Measurements from ENCODE around the gene POLR3H. TPM values are rescaled to one million over a fixed set of nuclear protein-coding genes. Genes with fewer than 3 reads are reported as not detected.

Gene POLR3H
- total and polyA plus RNA-seq, 2 donors (not counting 1 experiment from before 2014, with no cell fraction given): 12.4 to 32.1 TPM

- H3K4me1 Mint-ChIP-seq: peaks cover 23% of the 10 kb centered on the region
- no peaks in the 10 kb centered on the region for H3K9me3 Mint-ChIP-seq (ENCODE audit: insufficient read depth)
- WGBS (ENCODE audit: insufficient coverage): 97% methylated on average over 8 of the region's 8 CpGs
- H3K27ac ChIP-seq (ENCODE audit: low read length in 2 of 2): no peak overlapping the region
- ATAC-seq (ENCODE audit: low read depth): no peak
- H4K20me1 ChIP-seq (ENCODE audit: control insufficient read depth, insufficient read depth, low read length, poor library complexity, severe bottlenecking): peaks cover 11% of the 10 kb centered on the region
- TF ChIP-seq CTCF (IDR thresholded peaks at IDR 0.05) (no peak), EZH2 (IDR thresholded peaks at IDR 0.05; ENCODE audit: borderline replicate concordance, insufficient read depth, low read depth, low read length, poor library complexity, severe bottlenecking) (no peak)
- H3K27me3 ChIP-seq (replicated peaks in 1 of 4; ENCODE audit: control extremely low read depth in 1 of 4, control insufficient read depth in 3 of 4, insufficient read depth in 4 of 4, low read length in 3 of 4): no peaks in the 10 kb centered on the region
- H3K4me1 ChIP-seq (ENCODE audit: control insufficient read depth in 2 of 2, insufficient read depth in 2 of 2, low read length in 2 of 2): peaks cover 9 to 10% of the 10 kb centered on the region in 2 donors
- no peak overlapping the region for H3K9ac ChIP-seq (ENCODE audit: low read length)
- CTCF ChIA-PET: interaction anchor here (1.0 kb wide), 1 partner anchor 43 kb away, joined by 3 read pairs; no protein-coding TSS in a partner anchor
- no peak overlapping the region for H3K4me2 ChIP-seq (replicated peaks; ENCODE audit: low read depth, low read length, poor library complexity, severe bottlenecking)
- no peak overlapping the region for H3K4me3 ChIP-seq (ENCODE audit: control extremely low read depth in 1 of 5, extremely low read depth in 1 of 5, insufficient read depth in 1 of 5, low read depth in 2 of 5, low read length in 4 of 5)
- no peak overlapping the region for H3K4me3 Mint-ChIP-seq
- H3K79me2 ChIP-seq (ENCODE audit: control insufficient read depth, insufficient read depth, low read length): peaks cover 28% of the 10 kb centered on the region
- no peak overlapping the region for H3K27ac Mint-ChIP-seq
- intact Hi-C loops (cut with micrococcal nuclease): no loop called here
- H3K27me3 Mint-ChIP-seq: no peaks in the 10 kb centered on the region
- H2AFZ ChIP-seq (ENCODE audit: insufficient read depth, low read depth, low read length, poor library complexity, severe bottlenecking): no peak overlapping the region
- peaks cover 0 to 25% of the 10 kb centered on the region in 2 experiments for H3K36me3 ChIP-seq (replicated peaks in 1 of 2; ENCODE audit: control extremely low read depth in 1 of 2, control insufficient read depth in 1 of 2, extremely low read depth in 1 of 2, insufficient read depth in 2 of 2, low read length in 1 of 2)
- H3K9me3 ChIP-seq (ENCODE audit: control extremely low read depth in 1 of 3, control insufficient read depth in 2 of 3, insufficient read depth in 1 of 3, low read length in 2 of 3): no peaks in the 10 kb centered on the region
- POLR2A ChIA-PET: interaction anchor here (0.6 to 0.7 kb wide), 3 partner anchors 93 to 1040 kb away, joined by 3 to 5 read pairs (median 3); no protein-coding TSS in a partner anchor
- DNase-seq: no peak
These were observed 5.7 kb downstream of the POLR3H start for GRCh38 chr22:41538583-41538982.

- H3K4me1 ChIP-seq (ENCODE audit: control insufficient read depth in 2 of 2, insufficient read depth in 2 of 2, low read length in 2 of 2): no peaks in the 10 kb centered on the region
- H3K79me2 ChIP-seq (ENCODE audit: control insufficient read depth, insufficient read depth, low read length): peaks cover 34% of the 10 kb centered on the region
- H4K20me1 ChIP-seq (ENCODE audit: control insufficient read depth, insufficient read depth, low read length, poor library complexity, severe bottlenecking): peaks cover 21% of the 10 kb centered on the region
- 84% methylated on average over 3 of the region's 3 CpGs for WGBS (ENCODE audit: insufficient coverage)
- DNase-seq (no peak), ATAC-seq (ENCODE audit: low read depth) (no peak)
- peaks cover 11% of the 10 kb centered on the region for H3K4me1 Mint-ChIP-seq
- ChIA-PET CTCF (no interaction called here), POLR2A (no interaction called here)
- H3K27ac ChIP-seq (ENCODE audit: low read length in 2 of 2): no peak overlapping the region
- no peaks in the 10 kb centered on the region for H3K9me3 Mint-ChIP-seq (ENCODE audit: insufficient read depth)
- peaks cover 0 to 34% of the 10 kb centered on the region in 2 experiments for H3K36me3 ChIP-seq (replicated peaks in 1 of 2; ENCODE audit: control extremely low read depth in 1 of 2, control insufficient read depth in 1 of 2, extremely low read depth in 1 of 2, insufficient read depth in 2 of 2, low read length in 1 of 2)
- intact Hi-C loops (cut with micrococcal nuclease): no loop called here
- no peaks in the 10 kb centered on the region for H3K9me3 ChIP-seq (ENCODE audit: control extremely low read depth in 1 of 3, control insufficient read depth in 2 of 3, insufficient read depth in 1 of 3, low read length in 2 of 3)
- no peak overlapping the region for H3K27ac Mint-ChIP-seq
- no peak overlapping the region for H2AFZ ChIP-seq (ENCODE audit: insufficient read depth, low read depth, low read length, poor library complexity, severe bottlenecking)
- no peaks in the 10 kb centered on the region for H3K27me3 Mint-ChIP-seq
- no peak overlapping the region for H3K9ac ChIP-seq (ENCODE audit: low read length)
- no peak overlapping the region for H3K4me3 ChIP-seq (ENCODE audit: control extremely low read depth in 1 of 5, extremely low read depth in 1 of 5, insufficient read depth in 1 of 5, low read depth in 2 of 5, low read length in 4 of 5)
- H3K4me3 Mint-ChIP-seq: no peak overlapping the region
- no peaks in the 10 kb centered on the region for H3K27me3 ChIP-seq (replicated peaks in 1 of 4; ENCODE audit: control extremely low read depth in 1 of 4, control insufficient read depth in 3 of 4, insufficient read depth in 4 of 4, low read length in 3 of 4)
- TF ChIP-seq CTCF (IDR thresholded peaks at IDR 0.05) (no peak), EZH2 (IDR thresholded peaks at IDR 0.05; ENCODE audit: borderline replicate concordance, insufficient read depth, low read depth, low read length, poor library complexity, severe bottlenecking) (no peak)
- H3K4me2 ChIP-seq (replicated peaks; ENCODE audit: low read depth, low read length, poor library complexity, severe bottlenecking): no peak overlapping the region
These were observed 7.1 kb downstream of the POLR3H start for GRCh38 chr22:41537203-41537602.

Data from B cell (primary cell).